Measurements from ENCODE around the gene MICB.
A peak's percentile ranks its signal among the peaks of the same experiment; 100 is the strongest.
"Not testable (repeated sequence)": the region's sequence is repeated elsewhere in the genome, so short reads cannot be mapped to it uniquely, and the experiment has no call there.

Gene MICB

GRCh38 chr6:31474871-31475286, 23.1 kb upstream of the MICB start:
- no peak for DNase-seq

- DNase-seq, result no peak
Measured at GRCh38 chr6:31476515-31477139, 21.3 kb upstream of the MICB start.

GRCh38 chr6:31477521-31477920, 20.4 kb upstream of the MICB start:
- DNase-seq, result no peak

GRCh38 chr6:31478186-31478950, 19.6 kb upstream of the MICB start:
- DNase-seq, result no peak

- no peak for DNase-seq
Measured at GRCh38 chr6:31479151-31479932, 18.6 kb upstream of the MICB start.

- no peak for DNase-seq
Measured at GRCh38 chr6:31479933-31480535, 17.9 kb upstream of the MICB start.

GRCh38 chr6:31480574-31480973, 17.4 kb upstream of the MICB start:
- DNase-seq, result no peak

- DNase-seq, result no peak
Measured at GRCh38 chr6:31483392-31483791, 14.6 kb upstream of the MICB start.

- DNase-seq, result no peak
Measured at GRCh38 chr6:31485055-31485454, 12.9 kb upstream of the MICB start.

- DNase-seq, result not testable (repeated sequence)
Measured at GRCh38 chr6:31486065-31486837, 11.7 kb upstream of the MICB start.

GRCh38 chr6:31487674-31488073, 10.3 kb upstream of the MICB start:
- DNase-seq, result not testable (repeated sequence)

- DNase-seq, result no peak
Measured at GRCh38 chr6:31489086-31489485, 8.9 kb upstream of the MICB start.

GRCh38 chr6:31490115-31490873, 7.7 kb upstream of the MICB start:
- DNase-seq, result no peak

GRCh38 chr6:31493550-31493874, 4.4 kb upstream of the MICB start:
- DNase-seq, result not testable (repeated sequence)

- peak; percentile 70 for DNase-seq
Measured at GRCh38 chr6:31493875-31494694, 3.9 kb upstream of the MICB start.

GRCh38 chr6:31495580-31495979, 2.4 kb upstream of the MICB start:
- no peak for DNase-seq

GRCh38 chr6:31496826-31497225, 1.1 kb upstream of the MICB start:
- DNase-seq, result not testable (repeated sequence)

- DNase-seq, result no peak
Measured at GRCh38 chr6:31498748-31499147, 803 bp downstream of the MICB start.

- not testable (repeated sequence) for DNase-seq
Measured at GRCh38 chr6:31499648-31500047, 1.7 kb downstream of the MICB start.

GRCh38 chr6:31502586-31502985, 4.6 kb downstream of the MICB start:
- DNase-seq, result no peak

- DNase-seq, result not testable (repeated sequence)
Measured at GRCh38 chr6:31509036-31509435, 11.1 kb downstream of the MICB start.
